ELR (cell line): ENCODE measurements around the gene USP47.

Source experiments
- DNase-seq: peaks from one replicate; pipeline ENCODE4 v3.0.0-alpha.2; 2015; ENCODE audit warnings: low read depth

Gene USP47

GRCh38 chr11:11980841-11981308 is 139.1 kb downstream of the USP47 start:
- DNase-seq, result peak; percentile 66

- no peak for DNase-seq
These were observed 139.6 kb downstream of the USP47 start for GRCh38 chr11:11981364-11981763.

- DNase-seq, result no peak
These were observed 140.1 kb downstream of the USP47 start for GRCh38 chr11:11981840-11982239.

- no peak for DNase-seq
These were observed 140.7 kb downstream of the USP47 start for GRCh38 chr11:11982461-11982860.

GRCh38 chr11:11982975-11983374 is 141.2 kb downstream of the USP47 start:
- peak; percentile 50 for DNase-seq

GRCh38 chr11:11983427-11983826 is 141.7 kb downstream of the USP47 start:
- no peak for DNase-seq

- DNase-seq, result no peak
These were observed 142.8 kb downstream of the USP47 start for GRCh38 chr11:11984563-11984962.

GRCh38 chr11:11985016-11985715 is 143.4 kb downstream of the USP47 start:
- DNase-seq, result peak; percentile 82

- no peak for DNase-seq
These were observed 144.5 kb downstream of the USP47 start for GRCh38 chr11:11985954-11986949.

- peak; percentile 81 for DNase-seq
These were observed 145.8 kb downstream of the USP47 start for GRCh38 chr11:11987503-11988022.

- DNase-seq, result peak; percentile 90
These were observed 146.4 kb downstream of the USP47 start for GRCh38 chr11:11988099-11988651.

- DNase-seq, result peak; percentile 55
These were observed 147.0 kb downstream of the USP47 start for GRCh38 chr11:11988681-11989261.

GRCh38 chr11:11989774-11990744 is 148.3 kb downstream of the USP47 start:
- no peak for DNase-seq

- DNase-seq, result peak; percentile 50
These were observed 150.8 kb downstream of the USP47 start for GRCh38 chr11:11992257-11993212.

- peak; percentile 96 for DNase-seq
These were observed 152.1 kb downstream of the USP47 start for GRCh38 chr11:11993839-11994238.

GRCh38 chr11:11995601-11996000 is 153.8 kb downstream of the USP47 start:
- no peak for DNase-seq

GRCh38 chr11:11996321-11997048 is 154.7 kb downstream of the USP47 start:
- DNase-seq, result no peak

- no peak for DNase-seq
These were observed 155.2 kb downstream of the USP47 start for GRCh38 chr11:11997049-11997322.
